Measurements from ENCODE around the gene ACP2.

Gene ACP2

GRCh38 chr11:47278058-47278457 is 29.4 kb upstream of the ACP2 start:
- Histone ChIP-seq H3K36me3 (ENCODE audit: control insufficient read depth, insufficient read depth, low read length, severe bottlenecking) (peaks cover 90% of the 10 kb centered on the region), H3K27me3 (replicated peaks; ENCODE audit: control insufficient read depth, insufficient read depth, low read length) (no peaks in the 10 kb centered on the region), H3K4me3 (ENCODE audit: low read length) (no peak overlapping the region), H3K9me3 (ENCODE audit: control insufficient read depth, low read length) (no peaks in the 10 kb centered on the region), H3K9ac (ENCODE audit: low read length) (no peak overlapping the region), H3K4me1 (ENCODE audit: control insufficient read depth, insufficient read depth, low read length) (peaks cover 6% of the 10 kb centered on the region)
- DNase-seq (ENCODE audit: low read depth), result no peak

DNA sequence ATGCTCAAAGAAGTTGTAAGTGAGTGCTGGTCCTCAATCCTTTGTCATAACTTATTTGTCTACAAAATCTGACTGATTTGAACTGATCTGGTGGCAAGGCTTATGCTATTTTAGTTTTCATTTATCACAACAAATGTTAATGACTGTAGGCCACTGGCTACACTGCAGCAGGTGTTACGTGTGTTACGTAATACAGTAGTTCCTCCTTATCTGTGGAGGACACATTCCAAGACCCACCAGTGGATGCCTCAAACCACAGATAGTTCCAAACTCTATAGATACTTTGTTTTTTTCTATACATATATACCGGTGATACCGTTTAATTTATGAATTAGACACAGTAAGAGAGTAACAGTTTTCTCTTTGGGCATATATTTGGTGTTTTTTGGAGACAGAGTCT is 28.3 kb upstream of the ACP2 start:
- peaks cover 15% of the 10 kb centered on the region for H3K4me1 ChIP-seq (ENCODE audit: control insufficient read depth, insufficient read depth, low read length)
- no peaks in the 10 kb centered on the region for H3K9me3 ChIP-seq (ENCODE audit: control insufficient read depth, low read length)
- DNase-seq (ENCODE audit: low read depth), result no peak

GRCh38 chr11:47274495-47275235 is 26.1 kb upstream of the ACP2 start:
- Histone ChIP-seq H3K36me3 (ENCODE audit: control insufficient read depth, insufficient read depth, low read length, severe bottlenecking) (peaks cover 59% of the 10 kb centered on the region), H3K4me1 (ENCODE audit: control insufficient read depth, insufficient read depth, low read length) (peaks cover 25% of the 10 kb centered on the region), H3K9me3 (ENCODE audit: control insufficient read depth, low read length) (no peaks in the 10 kb centered on the region), H3K9ac (ENCODE audit: low read length) (no peak overlapping the region), H3K27me3 (replicated peaks; ENCODE audit: control insufficient read depth, insufficient read depth, low read length) (no peaks in the 10 kb centered on the region), H3K4me3 (ENCODE audit: low read length) (no peak overlapping the region)
- no peak for DNase-seq (ENCODE audit: low read depth)

More for the DNA sequence above, 28.3 kb upstream of the ACP2 start:
- Histone ChIP-seq H3K9ac (ENCODE audit: low read length) (no peak overlapping the region), H3K36me3 (ENCODE audit: control insufficient read depth, insufficient read depth, low read length, severe bottlenecking) (peaks cover 81% of the 10 kb centered on the region), H3K4me3 (ENCODE audit: low read length) (no peak overlapping the region), H3K27me3 (replicated peaks; ENCODE audit: control insufficient read depth, insufficient read depth, low read length) (no peaks in the 10 kb centered on the region)

GRCh38 chr11:47272706-47273105 is 24.1 kb upstream of the ACP2 start:
- Histone ChIP-seq H3K4me3 (ENCODE audit: low read length) (no peak overlapping the region), H3K27me3 (replicated peaks; ENCODE audit: control insufficient read depth, insufficient read depth, low read length) (no peaks in the 10 kb centered on the region), H3K4me1 (ENCODE audit: control insufficient read depth, insufficient read depth, low read length) (peaks cover 38% of the 10 kb centered on the region), H3K9ac (ENCODE audit: low read length) (no peak overlapping the region), H3K9me3 (ENCODE audit: control insufficient read depth, low read length) (no peaks in the 10 kb centered on the region), H3K36me3 (ENCODE audit: control insufficient read depth, insufficient read depth, low read length, severe bottlenecking) (peaks cover 49% of the 10 kb centered on the region)
- DNase-seq (ENCODE audit: low read depth), result peak; percentile 66

DNA sequence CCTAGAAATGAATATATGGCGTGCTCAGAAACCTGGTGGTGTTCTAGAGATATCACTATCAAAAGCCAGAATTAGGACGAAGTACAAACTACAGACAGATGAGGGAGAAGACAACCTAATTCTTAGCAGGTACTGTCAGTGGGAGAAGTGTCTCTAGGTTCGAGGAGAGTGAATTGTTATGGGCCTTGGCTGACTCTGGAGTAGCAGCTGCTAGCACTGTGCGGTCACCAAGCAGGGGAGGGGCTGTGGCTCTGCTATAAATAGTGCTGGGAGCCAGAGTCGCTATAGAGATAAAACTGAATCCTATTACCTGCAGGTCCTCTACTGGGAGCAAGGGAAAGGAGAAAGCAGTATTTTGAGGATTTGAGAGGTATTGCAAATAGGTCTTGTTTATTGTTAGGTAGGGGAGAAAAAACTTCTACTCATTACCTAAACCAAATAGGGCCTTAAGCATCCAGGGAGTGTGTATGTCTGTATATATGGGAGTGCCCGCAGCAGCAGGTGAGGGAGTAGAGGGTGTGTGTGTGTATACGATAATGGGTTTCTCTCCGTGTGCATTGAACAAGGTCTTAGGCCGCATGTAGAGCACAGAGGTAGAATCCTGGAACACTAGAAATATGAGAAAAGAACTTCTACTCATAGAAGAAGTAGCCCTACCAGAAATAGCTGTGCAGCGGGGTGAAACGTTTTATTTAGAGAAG is 23.5 kb upstream of the ACP2 start:
- Histone ChIP-seq H3K9ac (ENCODE audit: low read length) (no peak overlapping the region), H3K27me3 (replicated peaks; ENCODE audit: control insufficient read depth, insufficient read depth, low read length) (no peaks in the 10 kb centered on the region), H3K4me3 (ENCODE audit: low read length) (no peak overlapping the region), H3K9me3 (ENCODE audit: control insufficient read depth, low read length) (no peaks in the 10 kb centered on the region), H3K36me3 (ENCODE audit: control insufficient read depth, insufficient read depth, low read length, severe bottlenecking) (peaks cover 48% of the 10 kb centered on the region), H3K4me1 (ENCODE audit: control insufficient read depth, insufficient read depth, low read length) (peaks cover 33% of the 10 kb centered on the region)
- DNase-seq (ENCODE audit: low read depth), result no peak

- H3K9me3 ChIP-seq (ENCODE audit: control insufficient read depth, low read length), result no peaks in the 10 kb centered on the region
- H3K9ac ChIP-seq (ENCODE audit: low read length), result no peak overlapping the region
- peaks cover 45% of the 10 kb centered on the region for H3K36me3 ChIP-seq (ENCODE audit: control insufficient read depth, insufficient read depth, low read length, severe bottlenecking)
- peaks cover 33% of the 10 kb centered on the region for H3K4me1 ChIP-seq (ENCODE audit: control insufficient read depth, insufficient read depth, low read length)
- DNase-seq (ENCODE audit: low read depth), result no peak
- H3K4me3 ChIP-seq (ENCODE audit: low read length), result peak overlapping the region; percentile 80
- no peaks in the 10 kb centered on the region for H3K27me3 ChIP-seq (replicated peaks; ENCODE audit: control insufficient read depth, insufficient read depth, low read length)
Measured at GRCh38 chr11:47271328-47271727, 22.7 kb upstream of the ACP2 start.

DNA sequence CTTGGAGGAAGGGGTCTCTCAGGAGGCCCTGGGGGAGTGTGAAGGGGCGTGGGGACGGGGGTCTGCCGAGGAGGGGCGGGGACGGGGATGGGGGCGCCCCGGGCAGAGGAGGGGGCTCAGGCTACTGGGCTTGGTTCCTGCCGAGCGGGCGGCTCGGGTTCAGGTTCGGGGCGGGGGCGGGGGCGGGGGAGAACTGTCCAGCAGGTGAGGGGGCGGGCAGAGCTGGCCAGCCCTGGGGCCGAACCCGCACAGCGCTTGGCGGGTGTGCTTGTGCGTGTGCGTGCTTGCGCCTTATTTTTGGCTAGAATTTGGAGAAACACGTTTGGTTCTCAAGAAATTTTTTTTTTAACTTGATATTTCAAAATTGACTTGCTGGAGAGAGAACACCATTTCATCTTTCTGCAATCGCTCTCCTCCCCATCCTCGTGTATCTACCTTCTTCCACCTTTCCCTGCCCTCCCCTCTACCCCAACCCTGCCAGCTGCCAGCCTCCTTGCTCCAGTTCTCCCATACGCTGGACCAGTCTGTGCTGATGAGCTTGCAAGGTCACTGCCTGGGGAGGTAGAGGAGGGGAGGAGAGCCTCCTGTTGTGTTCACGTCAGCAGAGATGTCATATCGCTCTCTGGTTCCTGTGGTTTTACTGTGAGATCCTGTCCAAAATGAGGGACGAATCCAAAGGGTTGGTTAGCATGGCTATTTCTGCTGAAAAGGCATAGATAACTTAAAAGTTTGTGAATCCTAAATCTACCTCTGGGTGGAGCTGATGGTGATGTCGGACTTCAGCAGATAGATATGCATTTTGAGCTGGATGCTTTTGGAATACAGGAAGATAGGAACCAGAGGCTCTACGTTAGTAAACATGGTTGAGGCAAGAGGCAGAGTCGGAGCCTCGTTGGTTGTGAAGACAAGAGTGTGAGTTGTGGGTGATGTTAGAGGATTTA is 22.0 kb upstream of the ACP2 start:
- peak; percentile 55 for DNase-seq (ENCODE audit: low read depth)
- no peaks in the 10 kb centered on the region for H3K27me3 ChIP-seq (replicated peaks; ENCODE audit: control insufficient read depth, insufficient read depth, low read length)
- no peaks in the 10 kb centered on the region for H3K9me3 ChIP-seq (ENCODE audit: control insufficient read depth, low read length)
- H3K36me3 ChIP-seq (ENCODE audit: control insufficient read depth, insufficient read depth, low read length, severe bottlenecking), result peaks cover 44% of the 10 kb centered on the region
- H3K4me1 ChIP-seq (ENCODE audit: control insufficient read depth, insufficient read depth, low read length), result peaks cover 36% of the 10 kb centered on the region
- H3K9ac ChIP-seq (ENCODE audit: low read length), result peak overlapping the region; percentile 87
- H3K4me3 ChIP-seq (ENCODE audit: low read length), result peak overlapping the region; percentile 82

GRCh38 chr11:47269829-47270305 is 21.3 kb upstream of the ACP2 start, which contains the start of gene MADD:
TSS of gene MADD (plus strand) at chr11:47270133.
- Histone ChIP-seq H3K4me1 (ENCODE audit: control insufficient read depth, insufficient read depth, low read length) (peaks cover 41% of the 10 kb centered on the region), H3K36me3 (ENCODE audit: control insufficient read depth, insufficient read depth, low read length, severe bottlenecking) (peaks cover 39% of the 10 kb centered on the region), H3K4me3 (ENCODE audit: low read length) (peak within 1 kb of the TSS; percentile 82), H3K9me3 (ENCODE audit: control insufficient read depth, low read length) (no peaks in the 10 kb centered on the region), H3K27me3 (replicated peaks; ENCODE audit: control insufficient read depth, insufficient read depth, low read length) (no peaks in the 10 kb centered on the region), H3K9ac (ENCODE audit: low read length) (peak within 1 kb of the TSS; percentile 87)
- DNase-seq (ENCODE audit: low read depth), result peak; percentile 91

DNA sequence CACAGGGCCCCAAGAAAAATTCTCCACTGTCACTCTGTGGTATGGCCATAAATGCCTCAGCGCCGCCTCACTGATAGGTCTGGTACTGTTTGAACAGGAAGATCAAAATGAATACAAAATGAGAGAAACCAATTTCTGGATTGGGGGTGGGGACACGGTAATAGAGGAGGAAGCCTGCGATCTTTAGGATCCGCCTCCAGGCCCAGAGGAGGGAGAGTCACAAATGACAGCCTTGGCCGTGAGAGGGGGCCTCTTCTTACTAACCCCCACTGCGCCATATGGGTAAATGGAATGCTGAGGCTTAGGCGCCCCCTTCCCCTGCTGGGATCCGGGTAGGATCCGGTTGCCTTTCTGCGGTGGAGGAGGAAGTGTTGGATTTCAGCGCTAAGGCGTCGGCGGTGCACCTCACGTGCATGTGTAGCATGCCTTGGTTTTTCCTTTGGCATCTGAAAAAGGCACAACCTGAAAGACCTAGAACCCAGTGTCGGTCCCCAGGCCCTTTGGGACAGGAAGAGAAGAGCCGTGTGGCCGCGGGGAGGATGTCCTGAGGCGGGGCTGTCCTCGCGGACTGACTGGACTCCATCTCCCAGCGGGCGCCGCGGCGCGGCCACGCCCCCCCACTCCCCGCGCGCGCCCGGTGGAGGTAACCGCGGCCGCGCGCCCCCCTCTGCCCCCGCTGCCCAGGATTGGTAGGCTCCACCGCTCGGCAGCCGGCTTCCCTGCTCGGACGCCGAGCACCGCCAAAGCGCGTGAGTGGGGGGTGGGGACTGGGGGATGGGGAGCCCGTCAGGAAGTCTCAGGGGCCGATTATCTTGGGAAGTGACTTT is 20.6 kb upstream of the ACP2 start:
- H3K9me3 ChIP-seq (ENCODE audit: control insufficient read depth, low read length), result no peaks in the 10 kb centered on the region
- H3K4me3 ChIP-seq (ENCODE audit: low read length), result peak overlapping the region; percentile 82
- H3K9ac ChIP-seq (ENCODE audit: low read length), result peak overlapping the region; percentile 87
- no peaks in the 10 kb centered on the region for H3K27me3 ChIP-seq (replicated peaks; ENCODE audit: control insufficient read depth, insufficient read depth, low read length)
- H3K4me1 ChIP-seq (ENCODE audit: control insufficient read depth, insufficient read depth, low read length), result peaks cover 44% of the 10 kb centered on the region
- DNase-seq (ENCODE audit: low read depth), result peak; percentile 93
- H3K36me3 ChIP-seq (ENCODE audit: control insufficient read depth, insufficient read depth, low read length, severe bottlenecking), result peaks cover 38% of the 10 kb centered on the region

- no peaks in the 10 kb centered on the region for H3K27me3 ChIP-seq (replicated peaks; ENCODE audit: control insufficient read depth, insufficient read depth, low read length)
- H3K9ac ChIP-seq (ENCODE audit: low read length), result peak overlapping the region; percentile 84
- no peaks in the 10 kb centered on the region for H3K9me3 ChIP-seq (ENCODE audit: control insufficient read depth, low read length)
- peaks cover 45% of the 10 kb centered on the region for H3K4me1 ChIP-seq (ENCODE audit: control insufficient read depth, insufficient read depth, low read length)
- H3K4me3 ChIP-seq (ENCODE audit: low read length), result peak overlapping the region; percentile 80
- no peak for DNase-seq (ENCODE audit: low read depth)
- peaks cover 39% of the 10 kb centered on the region for H3K36me3 ChIP-seq (ENCODE audit: control insufficient read depth, insufficient read depth, low read length, severe bottlenecking)
Measured at GRCh38 chr11:47268448-47269001, 19.9 kb upstream of the ACP2 start.

Measured in adipocyte (in vitro differentiated cells).